Bronchial epithelial cell (primary cell): ENCODE results near the gene SAMD4A. TPM values are rescaled to one million over a fixed set of nuclear protein-coding genes. Genes with fewer than 3 reads are reported as not detected.

Source experiments
- DNase-seq: peaks from one replicate; pipeline ENCODE4 v3.0.0-alpha.2; 2010; ENCODE audit warnings: low read depth
- FAIRE-seq: peaks from 2 replicates; lab custom pipeline; 2011; peaks lifted over from hg19 to GRCh38; lab: Jason Lieb, UNC
- H3K27me3 ChIP-seq: 2 replicates; pipeline ENCODE4 v1.5.1; 2011; ENCODE audit warnings: low read length; ENCODE audit not compliant: control insufficient read depth, insufficient read depth
- H3K36me3 ChIP-seq: 2 replicates; pipeline ENCODE4 v1.5.1; 2011; ENCODE audit warnings: low read length; ENCODE audit not compliant: control insufficient read depth, insufficient read depth
- H3K4me3 ChIP-seq: 2 replicates; pipeline ENCODE4 v1.5.1; 2011; ENCODE audit warnings: mild to moderate bottlenecking, low read depth, low read length, control low read depth
- total RNA-seq: library from RNA; depleted of rRNA; stranded (reverse); fragments of >200 nt; gene quantifications from 2 replicates; pipeline ENCODE4 v1.2.1, GENCODE V29; 2014
- TF ChIP-seq, protein P1 (sequence below): IDR thresholded peaks from 2 replicates; pipeline ENCODE4 v1.5.1; 2011; ENCODE audit warnings: mild to moderate bottlenecking, moderate library complexity, low read length, control low read depth, inconsistent platforms; ENCODE audit not compliant: insufficient read depth, severe bottlenecking

Gene SAMD4A
- total RNA-seq, 1 donor from 2014 or later = 13.4 TPM

DNA sequence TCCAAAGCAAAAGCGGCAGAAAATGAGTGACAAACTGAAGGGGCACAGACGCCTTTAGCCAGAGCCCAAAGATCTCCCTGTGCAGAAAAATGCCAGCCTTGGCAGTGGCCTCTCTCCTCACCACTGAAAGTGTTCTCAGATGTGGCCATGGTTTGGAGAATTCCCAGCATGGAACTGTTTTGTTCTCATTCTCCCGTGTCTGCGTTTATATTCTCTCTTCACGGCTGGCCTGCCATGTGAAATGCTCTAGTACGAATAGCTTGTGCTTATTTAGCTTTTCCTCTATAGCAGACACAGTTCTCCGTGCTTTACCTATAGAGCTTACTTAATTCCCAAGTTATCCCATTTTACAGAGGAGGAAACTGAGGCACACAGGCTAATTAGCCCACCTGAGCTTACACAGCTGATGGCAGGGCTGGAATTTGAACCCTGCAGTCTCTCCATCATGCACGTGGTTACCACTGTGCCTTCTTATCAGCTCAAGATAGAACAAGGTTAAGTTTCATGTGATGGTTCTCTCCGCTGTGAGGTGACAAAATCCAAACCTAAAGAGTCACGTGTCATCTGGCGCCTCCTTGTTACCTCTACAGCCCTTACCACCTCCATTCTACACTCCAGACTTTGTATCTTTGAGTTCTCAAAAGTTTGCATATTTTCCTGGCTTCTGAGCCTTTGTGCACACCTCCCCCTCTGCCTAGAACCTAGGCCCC is 194.1 kb downstream of the SAMD4A start:
- DNase-seq (no peak), FAIRE-seq (peak; percentile 32)
- H3K27me3 ChIP-seq = no peaks in the 10 kb centered on the region
- no peak overlapping the region for H3K4me3 ChIP-seq
- peaks cover 5% of the 10 kb centered on the region for H3K36me3 ChIP-seq
- TF ChIP-seq, protein P1, sequence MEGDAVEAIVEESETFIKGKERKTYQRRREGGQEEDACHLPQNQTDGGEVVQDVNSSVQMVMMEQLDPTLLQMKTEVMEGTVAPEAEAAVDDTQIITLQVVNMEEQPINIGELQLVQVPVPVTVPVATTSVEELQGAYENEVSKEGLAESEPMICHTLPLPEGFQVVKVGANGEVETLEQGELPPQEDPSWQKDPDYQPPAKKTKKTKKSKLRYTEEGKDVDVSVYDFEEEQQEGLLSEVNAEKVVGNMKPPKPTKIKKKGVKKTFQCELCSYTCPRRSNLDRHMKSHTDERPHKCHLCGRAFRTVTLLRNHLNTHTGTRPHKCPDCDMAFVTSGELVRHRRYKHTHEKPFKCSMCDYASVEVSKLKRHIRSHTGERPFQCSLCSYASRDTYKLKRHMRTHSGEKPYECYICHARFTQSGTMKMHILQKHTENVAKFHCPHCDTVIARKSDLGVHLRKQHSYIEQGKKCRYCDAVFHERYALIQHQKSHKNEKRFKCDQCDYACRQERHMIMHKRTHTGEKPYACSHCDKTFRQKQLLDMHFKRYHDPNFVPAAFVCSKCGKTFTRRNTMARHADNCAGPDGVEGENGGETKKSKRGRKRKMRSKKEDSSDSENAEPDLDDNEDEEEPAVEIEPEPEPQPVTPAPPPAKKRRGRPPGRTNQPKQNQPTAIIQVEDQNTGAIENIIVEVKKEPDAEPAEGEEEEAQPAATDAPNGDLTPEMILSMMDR = no peak

DNA sequence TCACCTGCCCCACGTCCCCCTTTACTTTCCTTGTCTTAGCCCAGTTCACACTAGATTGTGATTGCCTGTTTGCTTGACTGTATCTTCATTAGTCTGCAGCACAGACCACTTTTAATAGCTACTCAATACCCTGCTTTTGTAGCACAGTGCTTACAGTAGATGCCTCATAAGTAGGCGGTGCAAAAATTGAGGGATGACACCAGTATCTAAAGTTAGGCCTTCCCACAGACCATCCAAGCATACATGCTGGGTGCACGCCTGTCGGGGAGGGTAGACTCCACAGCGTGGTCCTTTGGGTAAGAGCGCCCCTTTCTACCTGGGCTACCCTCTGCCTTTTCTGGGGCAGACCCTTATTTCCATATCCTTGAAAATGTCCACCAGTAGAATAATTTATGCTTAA is 194.9 kb downstream of the SAMD4A start:
- no peak for FAIRE-seq
- TF ChIP-seq, protein P1 = no peak
- Histone ChIP-seq H3K36me3 (peaks cover 7% of the 10 kb centered on the region), H3K4me3 (no peak overlapping the region), H3K27me3 (no peaks in the 10 kb centered on the region)
- DNase-seq = no peak

DNA sequence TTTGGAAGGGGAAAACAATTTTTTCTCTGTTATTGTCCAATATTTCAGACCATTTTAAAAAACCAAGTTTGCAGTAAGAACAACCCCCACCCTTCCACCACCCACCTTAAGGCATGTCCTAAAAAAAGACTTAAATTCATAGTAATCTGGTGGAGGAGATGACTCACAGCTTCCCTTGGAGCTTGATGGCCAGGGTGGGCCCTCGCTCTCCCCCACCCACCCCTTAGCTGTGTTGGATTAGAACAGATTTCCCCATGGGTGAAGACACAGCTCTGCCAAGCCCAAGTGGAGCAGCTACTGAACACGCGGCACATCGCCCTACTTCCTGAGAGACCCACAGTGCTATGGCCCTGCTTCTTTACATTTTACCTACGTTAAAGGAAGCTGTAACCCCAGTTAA is 195.4 kb downstream of the SAMD4A start:
- TF ChIP-seq, protein P1 = no peak
- H3K36me3 ChIP-seq = peaks cover 8% of the 10 kb centered on the region
- no peaks in the 10 kb centered on the region for H3K27me3 ChIP-seq
- DNase-seq (no peak), FAIRE-seq (no peak)
- H3K4me3 ChIP-seq = no peak overlapping the region

DNA sequence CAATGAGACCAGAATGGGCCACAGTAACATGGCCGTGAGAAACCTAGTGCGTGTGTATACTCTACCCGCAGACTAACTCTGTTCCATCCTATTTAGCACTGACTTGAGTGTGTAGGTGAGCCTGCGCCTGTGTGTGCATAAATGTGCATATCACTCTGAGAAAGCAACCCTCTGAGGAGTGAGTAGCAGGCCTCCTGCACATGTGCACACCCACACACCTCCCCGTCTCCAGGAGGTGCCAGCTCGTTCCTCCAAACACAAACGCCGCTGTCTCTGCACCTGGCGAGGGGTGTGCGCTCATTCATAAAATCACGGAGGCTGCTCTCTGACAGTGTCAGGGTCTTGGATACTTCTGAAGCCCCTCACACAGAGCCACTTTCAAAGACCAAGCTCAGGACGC is 196.8 kb downstream of the SAMD4A start:
- Histone ChIP-seq H3K36me3 (peaks cover 11% of the 10 kb centered on the region), H3K27me3 (no peaks in the 10 kb centered on the region), H3K4me3 (no peak overlapping the region)
- DNase-seq (no peak), FAIRE-seq (no peak)
- TF ChIP-seq, protein P1 = no peak

DNA sequence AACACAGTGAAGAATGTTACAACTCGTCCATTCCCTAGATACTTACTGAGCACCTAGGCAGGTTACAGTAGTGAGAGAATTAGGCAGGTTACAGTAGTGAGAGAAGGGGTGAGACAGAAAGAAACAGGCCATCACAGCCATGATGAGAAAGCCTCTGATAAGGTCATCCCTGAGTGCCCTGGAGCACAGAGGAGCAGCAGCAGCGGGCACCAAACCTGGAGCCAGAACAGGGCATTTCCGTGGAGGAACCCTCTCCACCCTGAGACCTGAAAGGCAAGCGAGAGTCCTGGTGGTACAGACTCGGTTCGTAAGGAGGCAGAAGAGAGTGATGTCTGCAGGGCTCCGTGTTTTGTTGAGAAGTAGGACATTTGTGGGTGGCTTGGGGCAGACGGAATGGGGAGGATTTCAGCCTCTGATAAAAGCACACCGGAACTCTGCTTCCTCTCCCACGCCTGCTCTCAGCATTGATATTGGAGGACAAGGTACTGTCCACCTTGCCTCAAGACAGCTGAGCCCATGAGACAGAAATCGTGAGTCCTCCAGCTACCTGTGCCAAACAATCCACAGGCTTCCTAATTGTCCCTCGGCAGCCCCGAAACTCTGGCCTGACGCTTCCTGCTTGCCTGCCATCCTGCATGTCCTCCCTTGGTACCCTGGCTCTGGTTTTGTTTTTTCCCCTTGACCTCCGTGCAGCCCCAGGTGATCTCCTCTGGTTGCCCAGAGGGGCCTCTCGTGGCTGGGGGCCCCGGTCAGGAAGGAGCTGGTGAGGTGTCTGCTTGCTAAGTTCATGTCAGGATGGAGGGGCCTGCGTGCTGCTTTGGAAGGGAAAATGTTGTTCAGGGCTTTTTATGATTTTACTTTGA is 199.6 kb downstream of the SAMD4A start:
- TF ChIP-seq, protein P1 = no peak
- no peak for FAIRE-seq
- no peaks in the 10 kb centered on the region for H3K27me3 ChIP-seq
- DNase-seq = no peak
- H3K4me3 ChIP-seq = no peak overlapping the region
- H3K36me3 ChIP-seq = peaks cover 7% of the 10 kb centered on the region
